Measurements from ENCODE around the gene PGLYRP2.
A peak's percentile ranks its signal among the peaks of the same experiment; 100 is the strongest.

Gene PGLYRP2

DNA sequence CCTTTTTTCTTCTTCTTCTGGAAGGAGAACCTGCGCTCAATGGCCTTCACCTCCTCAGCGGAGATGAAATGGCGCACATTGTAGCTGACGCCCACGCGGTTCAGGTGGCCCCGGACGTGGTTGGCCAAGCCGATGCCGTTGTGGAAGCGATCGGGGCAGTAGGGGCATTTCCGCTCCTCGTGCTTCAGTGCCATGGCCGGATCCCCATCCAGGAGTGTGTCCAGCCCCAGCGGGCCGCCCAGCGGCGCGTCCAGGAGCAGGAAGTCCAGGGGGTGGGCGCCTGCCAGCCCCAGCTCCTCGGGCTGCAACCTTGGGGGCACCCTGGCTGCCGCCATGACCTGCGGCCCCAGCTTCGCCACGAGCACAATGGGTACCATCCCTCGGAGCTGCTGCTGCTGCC is 40.7 kb downstream of the PGLYRP2 start:
- DNase-seq, result no peak

DNA sequence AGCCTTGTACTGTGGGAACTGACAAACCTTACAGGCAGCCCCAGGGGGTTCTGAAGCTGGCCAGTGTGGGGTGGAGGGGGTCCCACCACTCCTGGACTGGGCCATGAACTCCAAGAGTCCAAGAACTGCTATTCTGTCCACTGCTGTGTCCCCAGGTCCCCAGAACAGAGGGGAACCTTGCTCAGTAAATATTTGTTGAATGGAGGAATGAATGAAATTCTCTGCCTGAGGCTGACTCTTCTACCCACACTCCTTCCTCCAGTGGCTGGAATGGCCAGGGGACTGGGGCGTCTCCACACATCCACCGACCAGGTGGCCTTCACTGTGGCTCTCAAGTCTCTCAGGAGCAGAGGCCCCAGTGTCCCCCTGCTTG is 41.2 kb downstream of the PGLYRP2 start:
- no peak for DNase-seq

DNA sequence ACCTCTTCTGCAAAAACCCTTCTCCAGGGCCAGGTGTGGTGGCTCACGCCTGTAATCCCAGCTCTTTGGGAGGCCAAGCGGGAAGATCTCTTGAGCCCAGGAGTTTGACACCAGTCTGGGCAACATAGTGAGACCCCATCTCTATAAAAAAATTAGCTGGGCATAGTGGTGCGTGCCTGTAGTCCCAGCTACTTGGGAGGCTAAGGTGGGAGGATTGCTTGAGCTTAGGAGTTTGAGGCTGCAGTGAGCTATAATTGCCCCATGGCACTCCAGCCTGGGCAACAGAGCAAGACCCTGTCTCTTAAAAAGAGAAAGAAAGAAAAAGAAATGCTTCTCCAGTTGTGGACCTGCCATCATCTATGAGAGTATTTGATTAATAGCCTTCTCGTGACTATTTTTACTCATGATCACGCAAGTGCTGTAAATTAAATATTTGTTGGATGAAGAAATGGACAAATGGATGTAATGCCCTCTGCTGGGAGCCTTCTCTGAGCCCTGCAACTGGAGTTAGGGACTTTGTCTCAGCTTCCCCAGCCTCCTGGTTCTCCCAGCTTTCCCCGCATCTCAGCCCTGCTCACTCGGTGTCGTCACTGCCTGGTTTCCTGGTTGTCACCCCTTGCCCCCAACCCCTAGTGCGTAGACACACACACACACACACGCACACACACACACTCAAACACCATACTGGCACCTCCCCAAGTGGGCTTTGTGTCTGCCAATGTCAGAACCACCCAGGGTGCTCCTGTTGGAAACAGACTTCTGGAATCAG is 41.8 kb downstream of the PGLYRP2 start:
- DNase-seq, result no peak

DNA sequence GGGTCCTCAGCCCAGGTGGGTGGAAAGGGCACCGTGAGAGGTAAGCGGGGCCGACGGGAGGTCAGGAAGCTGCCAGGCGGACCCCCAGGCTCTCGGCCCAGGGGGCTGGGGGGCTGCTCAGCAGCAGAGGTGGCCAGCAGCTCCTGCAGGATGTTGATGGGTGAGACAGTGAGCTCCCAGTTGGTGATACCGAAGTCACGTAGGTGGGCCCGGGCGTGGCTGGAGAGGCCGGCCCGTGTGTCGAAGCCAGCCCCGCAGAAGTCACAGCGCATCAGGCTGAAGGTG is 42.5 kb downstream of the PGLYRP2 start:
- no peak for DNase-seq

DNA sequence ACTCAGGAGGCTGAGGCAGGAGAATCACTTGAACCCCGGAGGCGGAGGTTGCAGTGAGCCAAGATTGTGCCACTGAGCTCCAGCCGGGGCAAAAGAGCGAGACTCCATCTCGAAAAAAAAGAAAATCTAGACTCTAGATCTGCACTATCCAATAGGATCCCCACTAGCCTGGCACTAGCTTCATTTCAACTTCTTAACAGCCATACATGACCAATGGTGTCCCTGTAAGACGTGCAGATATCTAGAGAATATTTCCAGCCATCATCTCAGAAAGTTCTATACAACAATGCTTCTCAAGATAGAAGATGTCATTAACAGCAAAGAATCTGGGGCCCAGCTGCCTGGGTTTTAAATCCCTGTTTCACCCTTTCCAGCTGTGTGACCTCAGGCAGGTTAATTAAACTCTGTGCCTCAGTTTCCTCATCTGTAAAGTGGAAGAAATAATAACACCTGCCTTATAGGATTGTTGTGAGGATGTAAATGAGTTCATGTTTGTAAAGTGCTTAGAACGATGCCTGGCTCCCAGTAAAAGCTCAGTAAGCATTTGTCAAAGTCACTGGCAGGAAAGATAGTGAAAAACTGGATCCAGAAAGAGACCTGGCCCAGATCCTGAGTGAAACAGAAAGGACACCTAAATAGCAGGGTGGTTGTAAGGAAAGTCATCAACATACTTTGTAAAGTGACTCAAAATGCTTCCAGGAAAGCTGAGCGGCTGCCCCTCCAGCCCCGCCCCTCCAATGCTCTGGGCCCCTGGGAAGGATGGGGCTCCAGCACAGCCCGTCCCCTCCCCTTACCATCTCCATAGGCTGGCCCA is 43.1 kb downstream of the PGLYRP2 start:
- DNase-seq, result no peak

DNA sequence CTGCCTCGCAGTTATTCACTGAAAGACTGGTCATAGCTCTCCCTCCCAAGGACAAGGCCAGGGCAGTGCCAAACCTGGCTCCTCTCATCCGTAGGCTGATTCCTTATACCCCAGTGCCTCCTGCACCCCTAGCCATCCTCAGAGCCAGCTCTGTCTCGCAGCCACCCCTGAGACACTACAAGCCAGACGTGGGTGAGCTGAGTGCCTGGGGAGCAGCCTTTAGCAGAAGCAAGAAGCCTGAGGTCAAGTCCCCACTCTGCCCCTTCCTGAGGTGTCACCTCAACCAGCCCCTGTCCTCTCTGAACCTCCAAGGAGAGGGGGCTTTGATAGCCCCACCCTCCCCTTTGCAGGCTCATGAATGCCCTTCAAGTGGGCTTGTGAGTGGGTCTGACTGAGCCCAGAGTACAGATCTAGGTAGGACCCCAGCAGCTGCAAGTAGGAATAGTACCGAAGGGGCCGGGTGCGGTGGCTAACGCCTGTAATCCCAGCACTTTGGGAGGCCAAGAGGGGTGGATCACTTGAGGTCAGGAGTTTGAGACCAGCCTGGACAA is 45.7 kb downstream of the PGLYRP2 start:
- no peak for DNase-seq

DNA sequence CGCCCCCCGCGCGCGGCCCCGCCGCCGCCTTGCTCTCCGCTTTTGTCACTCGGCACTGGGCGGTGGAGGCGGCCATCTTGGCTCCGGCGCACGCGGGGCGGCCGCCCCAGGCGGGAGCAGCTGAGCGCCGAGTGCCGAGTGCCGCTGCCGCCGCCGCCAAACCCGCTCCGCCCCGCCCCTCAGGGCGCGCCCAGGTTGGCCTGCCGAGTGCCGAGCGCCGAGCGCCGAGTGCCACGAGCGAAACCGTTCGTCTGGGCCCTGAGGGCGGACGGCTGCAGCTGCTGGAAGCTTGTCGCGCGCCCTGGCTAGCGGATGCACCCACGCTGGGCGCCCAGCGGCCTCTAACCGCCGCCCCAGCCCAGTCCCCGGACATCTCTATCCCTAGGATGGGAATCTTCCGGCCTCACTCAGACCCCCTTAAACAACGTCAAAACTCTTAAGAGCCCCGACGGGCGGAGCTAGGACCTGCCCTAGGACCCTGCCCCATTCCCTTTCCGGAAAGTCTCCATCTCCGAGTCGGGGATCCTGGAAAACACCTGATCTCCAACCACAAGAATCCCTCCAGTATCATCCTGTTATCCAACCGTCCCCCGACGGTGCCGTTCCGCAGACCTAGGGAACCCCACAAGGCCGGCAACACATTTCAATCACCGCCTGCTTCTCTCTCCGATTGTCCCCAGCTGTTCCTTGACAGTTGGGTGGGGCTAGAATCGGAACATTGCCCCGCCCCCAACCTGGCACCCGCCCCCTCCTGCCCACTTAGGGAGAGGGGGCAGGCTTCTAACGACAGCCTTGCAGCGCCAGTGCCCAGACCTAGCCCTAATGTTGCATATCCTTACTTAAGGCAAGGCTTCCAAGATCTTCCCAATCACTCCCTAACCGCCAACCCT is 46.4 kb downstream of the PGLYRP2 start:
- peak; percentile 93 to 96 for DNase-seq

DNA sequence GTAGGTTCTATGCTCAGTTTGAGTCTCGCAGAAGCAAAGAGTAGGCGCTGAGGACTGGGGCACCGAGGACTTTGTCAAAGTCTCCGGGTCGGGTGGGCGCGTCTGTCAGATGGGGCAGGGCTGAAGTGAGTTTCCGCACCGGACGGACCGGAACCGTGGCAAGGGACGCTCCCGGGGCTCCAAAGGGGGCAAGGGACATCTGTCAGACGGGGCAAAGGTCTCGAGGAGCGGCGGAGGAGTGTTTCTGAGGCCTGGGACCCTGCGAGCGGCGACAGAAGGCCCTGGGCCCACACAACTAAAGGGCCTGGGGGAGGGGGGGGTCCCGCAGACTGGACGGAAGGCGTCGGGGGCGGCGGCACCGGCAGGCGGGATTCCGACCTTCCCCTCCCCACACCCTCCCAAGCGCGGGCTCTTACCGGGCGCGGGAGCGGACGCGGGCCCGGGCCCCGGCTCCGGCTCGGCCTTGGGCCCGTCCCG is 47.2 kb downstream of the PGLYRP2 start:
- peak; percentile 54 to 59 for DNase-seq

DNA sequence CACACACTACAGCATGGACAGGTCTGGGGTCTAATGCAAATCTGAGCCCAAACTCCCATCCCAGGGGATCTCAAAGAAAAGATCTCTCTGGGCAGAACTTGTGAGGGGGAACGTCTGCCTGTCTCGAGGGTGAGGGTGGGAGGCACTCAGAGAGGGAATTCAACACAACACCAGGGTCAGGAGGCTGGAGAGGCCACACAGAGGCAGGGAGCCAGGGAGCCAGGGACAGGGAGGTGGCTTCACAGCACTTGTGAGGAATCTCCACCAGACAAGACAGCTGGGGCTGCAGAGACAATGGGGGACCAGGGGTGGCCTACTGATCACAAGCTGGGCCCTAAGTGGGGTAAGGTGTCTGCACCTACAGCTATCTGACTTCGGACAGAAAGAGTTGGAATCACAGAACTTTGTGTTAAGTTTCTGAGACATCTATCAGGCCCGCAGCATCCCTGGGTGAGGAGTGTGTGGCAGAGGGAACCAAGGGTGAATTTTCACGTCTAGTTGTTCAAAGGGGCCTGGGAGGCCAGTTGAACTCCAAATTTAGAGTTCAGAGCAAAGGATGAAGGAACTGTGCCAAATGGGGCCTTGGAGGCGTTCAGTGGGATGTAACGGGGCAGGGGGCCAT is 47.8 kb downstream of the PGLYRP2 start:
- no peak for DNase-seq

DNA sequence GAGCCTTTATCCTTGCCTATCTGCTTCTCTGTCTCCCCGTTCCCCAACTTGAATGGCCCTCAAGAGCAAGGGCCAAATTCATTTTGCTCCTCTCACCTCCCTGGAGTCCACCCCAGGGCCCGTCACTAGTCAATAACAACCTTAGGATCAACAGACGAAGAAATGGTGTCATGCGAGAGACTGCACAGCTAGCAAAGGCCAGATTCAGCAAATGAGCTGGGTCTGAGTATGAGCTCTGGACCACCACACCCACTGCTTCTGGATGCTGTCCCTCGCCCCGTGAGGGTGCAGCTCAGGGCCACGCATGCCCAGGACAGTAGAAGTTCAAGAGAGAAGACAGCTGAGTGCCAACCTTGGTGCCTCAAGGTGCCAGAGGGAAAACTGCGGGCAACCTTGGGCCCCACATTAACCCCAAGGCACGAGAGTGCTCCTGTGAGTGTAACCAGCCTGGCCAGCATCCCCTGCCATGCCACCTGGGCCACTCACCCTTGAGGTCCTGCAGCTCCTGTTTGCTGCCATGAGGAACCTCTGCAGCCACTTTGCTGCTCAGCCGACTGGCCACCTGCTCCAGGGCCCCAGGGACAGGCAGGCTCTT is 48.7 kb downstream of the PGLYRP2 start:
- DNase-seq, result no peak

DNA sequence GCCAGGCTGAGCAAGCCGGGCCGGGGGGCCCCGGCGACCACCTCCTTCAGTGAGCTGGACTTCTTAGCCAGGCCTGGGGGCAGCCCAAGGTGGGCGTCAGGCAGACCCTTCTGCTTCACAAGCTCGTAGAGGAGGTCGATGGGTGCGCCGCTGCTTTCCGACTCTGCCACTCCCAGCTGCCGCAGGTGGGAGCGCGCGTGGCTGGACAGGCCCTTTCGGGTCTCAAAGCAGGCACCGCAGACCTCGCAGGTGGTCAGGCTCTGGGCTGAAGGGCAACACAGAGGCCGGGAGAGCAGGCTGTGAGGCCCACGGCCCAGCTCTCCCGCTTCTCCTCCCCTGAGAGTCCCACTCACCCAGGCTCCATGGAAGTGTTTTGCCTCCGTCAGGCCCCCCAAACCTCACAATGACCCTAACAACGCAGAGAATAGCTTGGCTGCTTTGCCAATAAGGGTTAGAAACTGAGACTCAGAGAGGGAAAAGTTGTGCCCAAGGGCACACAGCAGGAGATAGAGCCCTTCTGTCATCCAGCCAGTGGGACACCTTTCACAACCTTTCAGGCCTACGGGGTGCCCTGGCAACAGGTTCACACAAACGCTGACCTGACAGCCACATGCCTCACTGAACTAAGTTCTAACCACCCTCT is 49.4 kb downstream of the PGLYRP2 start:
- no peak for DNase-seq

DNA sequence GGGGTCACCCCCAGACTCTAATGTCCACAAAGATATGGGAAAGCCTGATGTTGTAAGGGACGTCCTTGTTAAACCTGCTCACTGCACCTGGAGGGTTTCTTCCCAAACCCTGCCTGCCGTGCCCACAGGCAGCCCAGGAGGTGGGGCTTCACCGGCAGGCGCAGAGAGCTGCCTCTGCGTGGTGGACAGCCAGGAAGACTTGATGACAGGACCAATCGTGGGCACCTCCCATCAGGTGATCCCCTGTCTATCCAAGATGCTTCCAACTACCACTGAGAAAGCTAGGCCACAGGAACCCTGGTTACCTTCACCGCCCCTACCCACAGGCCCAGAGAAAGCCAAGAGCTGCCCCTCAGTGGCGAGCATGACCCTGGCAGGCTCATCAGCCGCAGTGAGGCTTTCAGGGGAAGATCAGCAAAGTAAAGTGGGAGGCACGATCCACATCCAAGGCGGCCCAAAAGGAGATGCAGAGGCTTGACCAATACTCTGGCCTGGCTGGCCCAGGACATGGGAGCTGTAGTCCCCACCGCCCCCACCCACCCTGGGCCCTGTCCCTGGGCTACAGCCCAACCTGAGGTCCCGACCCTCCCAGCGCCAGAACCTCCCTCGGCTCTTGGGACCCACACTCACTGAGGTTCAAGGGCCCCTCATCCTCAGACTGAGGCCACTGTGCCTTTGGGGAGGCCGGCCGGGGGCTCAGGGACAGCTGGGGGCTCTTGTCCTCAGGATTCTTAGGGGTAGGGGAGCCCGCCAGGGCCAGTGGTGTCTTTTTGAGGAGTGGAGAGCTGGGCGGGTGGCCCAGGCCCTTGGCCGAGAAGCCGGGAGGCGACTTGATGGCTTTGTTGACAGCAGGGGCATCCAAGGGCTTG is 50.1 kb downstream of the PGLYRP2 start:
- DNase-seq, result no peak

DNA sequence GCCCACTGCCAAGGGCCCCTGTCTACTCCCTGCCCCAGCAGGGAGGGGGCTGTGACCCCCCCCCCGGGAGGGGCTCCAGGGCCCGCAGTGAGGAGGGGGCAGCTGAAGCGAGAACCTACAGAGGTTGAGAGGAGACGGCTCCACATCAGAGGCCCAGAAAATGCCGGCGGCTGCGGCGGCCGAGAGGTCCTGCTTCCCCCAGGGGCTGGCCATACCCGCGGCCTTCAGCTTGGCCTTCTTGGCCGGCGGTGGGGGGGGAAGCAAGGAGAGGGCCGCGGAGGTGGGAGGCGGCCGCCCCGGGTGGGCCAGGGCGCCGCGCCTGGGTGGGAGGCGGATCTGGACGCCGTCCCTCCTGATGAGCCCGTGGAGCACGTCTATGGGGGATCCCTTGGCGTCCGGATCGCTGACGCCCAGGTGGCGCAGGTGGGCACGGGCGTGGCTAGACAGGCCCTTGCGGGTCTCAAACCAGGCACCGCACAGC is 51.3 kb downstream of the PGLYRP2 start:
- no peak for DNase-seq

DNA sequence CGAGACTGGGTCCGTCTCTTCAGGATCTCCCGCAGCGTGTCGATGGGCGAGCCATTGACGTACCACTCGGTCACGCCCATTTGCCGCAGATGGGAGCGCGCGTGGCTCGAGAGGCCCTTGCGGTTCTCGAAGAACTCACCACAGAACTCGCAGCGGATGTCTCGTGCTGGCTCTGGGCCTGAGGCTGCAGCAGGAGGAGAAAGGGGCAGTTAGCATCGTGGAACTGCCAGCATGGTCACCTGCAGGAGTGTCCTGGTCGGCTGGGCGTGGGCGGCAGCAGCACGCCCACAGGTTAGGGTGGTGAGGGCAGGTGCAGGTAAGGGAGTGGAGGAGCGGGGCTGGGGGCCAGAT is 52.0 kb downstream of the PGLYRP2 start:
- no peak for DNase-seq

DNA sequence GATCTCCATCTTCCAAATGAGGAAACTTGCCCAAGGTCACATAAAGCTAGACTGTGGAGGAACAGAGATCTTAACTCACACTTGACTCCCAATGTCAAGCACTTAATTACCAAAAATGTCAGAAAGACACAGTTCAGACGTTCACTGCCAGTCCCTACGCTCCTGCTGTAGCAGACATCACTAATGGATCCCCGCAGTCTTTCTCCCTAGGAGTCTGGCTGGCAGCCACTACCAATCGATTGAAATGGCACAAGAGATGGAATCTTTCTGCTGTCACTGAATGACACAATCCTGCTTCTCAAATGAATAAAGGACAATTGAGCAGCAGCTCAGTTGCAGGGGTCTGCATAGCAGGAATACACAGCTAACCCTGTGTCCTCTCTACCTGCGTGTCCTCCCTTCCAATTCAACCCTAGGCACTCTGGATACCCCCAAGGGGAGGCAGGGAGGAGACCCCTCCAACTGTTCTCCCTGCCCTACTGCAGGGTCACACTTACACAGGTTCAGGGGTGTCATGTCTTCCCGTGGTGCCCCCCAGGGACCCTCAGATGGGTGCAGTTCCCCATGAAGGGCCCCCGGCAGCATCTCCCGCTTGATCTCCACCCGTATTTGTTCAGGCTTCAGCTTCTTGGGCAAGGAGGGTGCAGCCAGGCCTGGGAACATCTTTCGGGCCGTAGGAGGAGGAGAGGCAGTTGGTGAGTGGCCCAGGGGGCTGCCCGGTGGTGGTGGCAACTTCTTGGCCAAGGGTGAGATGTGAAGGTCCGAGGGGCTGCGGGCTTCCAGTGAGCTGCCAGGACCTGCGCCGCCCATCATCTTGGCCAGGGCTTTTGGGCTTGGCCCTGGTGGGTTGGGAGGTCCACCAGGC is 52.6 kb downstream of the PGLYRP2 start:
- no peak for DNase-seq

DNA sequence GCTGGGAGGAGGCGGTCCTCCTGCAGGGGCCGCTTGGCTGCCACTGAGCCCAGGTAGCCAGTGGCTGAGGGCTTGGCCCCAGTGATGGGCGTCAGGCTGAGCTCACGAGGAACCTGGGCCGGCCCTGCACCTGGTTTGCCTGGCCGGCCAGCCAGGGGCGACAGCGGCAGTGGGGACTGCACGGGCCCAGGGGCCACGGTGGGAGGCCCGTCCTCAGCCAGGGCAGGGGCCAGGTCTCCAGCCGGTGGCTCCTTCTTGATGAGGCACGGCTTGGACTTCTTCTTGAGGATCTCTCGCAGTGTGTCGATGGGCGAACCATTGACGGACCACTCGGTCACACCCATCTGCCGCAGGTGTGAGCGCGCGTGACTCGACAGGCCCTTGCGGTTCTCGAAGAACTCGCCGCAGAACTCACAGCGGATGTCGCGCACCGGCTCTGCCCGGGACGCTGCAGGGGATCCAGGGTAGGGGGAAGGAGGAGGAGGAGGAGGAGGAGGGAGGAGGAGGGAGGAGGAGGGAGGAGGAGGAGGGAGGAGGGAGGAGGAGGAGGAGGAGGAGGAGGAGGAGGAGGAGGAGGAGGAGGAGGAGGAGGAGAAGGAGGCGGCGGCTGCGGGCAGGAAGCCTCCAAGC is 53.9 kb downstream of the PGLYRP2 start:
- DNase-seq, result no peak

DNA sequence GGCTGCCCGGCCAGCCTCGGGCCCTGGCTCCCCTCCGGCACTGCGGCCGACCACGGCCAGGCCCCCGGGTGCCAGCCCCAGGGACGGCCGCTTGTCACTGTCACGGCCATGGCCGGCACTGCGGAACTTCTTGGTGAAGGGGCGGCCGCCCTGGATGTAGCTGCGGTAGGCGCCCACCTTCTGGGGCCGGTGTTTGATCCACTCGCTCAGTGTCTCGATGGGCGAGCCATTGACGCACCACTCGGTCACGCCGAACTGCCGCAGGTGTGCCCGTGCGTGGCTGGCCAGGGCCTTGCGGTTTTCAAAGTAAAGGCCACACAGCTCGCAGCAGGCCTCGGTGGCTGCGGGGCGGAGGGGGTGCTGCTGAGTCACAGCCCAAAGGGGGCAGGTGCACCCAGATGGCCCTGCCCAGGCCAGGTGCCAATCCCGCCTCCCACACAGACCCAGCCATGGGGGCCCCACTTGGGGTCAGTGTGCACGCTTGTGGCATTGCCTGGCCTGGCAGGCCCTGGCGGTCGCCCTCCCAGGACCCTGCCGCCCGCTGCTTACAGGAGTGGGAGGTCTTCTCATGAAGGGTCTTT is 54.5 kb downstream of the PGLYRP2 start:
- no peak for DNase-seq

DNA sequence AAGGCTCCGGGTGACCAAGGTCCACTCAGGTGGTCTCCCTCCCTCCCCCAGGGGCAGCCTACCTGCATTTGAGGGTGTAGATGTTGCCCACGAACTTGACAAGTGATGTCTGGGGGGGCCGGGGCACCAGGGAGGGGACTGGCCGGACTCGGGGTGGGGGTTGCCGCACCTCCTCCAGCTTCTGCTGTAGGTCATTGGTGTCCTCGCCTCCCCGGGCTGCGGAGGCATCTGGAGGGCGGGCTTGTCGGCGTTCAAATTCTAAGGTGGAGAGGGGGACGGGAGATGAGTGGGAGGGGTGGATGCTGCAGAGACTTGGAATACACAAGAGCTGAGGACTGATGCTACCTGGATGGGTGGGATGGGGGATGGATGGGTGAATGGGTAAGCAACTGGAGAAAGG is 55.2 kb downstream of the PGLYRP2 start:
- no peak for DNase-seq

DNA sequence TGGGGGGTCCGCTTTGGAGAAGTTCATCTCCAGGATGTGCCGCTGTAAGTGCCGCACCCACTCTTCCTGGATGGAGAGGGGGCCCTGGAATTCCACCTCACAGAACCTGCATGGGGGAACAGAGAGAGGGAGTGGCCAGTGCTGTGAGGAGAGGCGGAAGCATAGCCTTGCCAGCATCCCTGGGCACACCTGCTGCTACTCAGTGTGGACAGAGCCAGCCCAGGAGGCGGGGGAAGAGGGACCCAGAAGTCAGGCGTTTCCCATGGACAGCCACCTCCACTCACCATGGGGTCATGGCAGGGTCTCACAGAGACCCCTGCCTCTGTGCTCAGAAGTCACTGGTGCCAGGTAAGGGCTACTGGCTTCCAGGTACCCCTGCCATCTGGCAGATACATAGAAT is 56.2 kb downstream of the PGLYRP2 start:
- DNase-seq, result no peak
